Measurements from ENCODE around the gene GPC1. TPM values are rescaled to one million over a fixed set of nuclear protein-coding genes. Genes with fewer than 3 reads are reported as not detected.

GPC1 gene
- total and polyA plus RNA-seq, 2 of the 13 experiments (the other 11 are each of a cell fraction or from before 2014, with no cell fraction given), result 4.0 to 5.5 TPM

- Histone ChIP-seq H4K20me1 (ENCODE audit: insufficient read depth, low read length) (no peaks in the 10 kb centered on the region; the same call in 1 of the 2 replicates), H3K27ac (ENCODE audit: extremely low read length, insufficient read depth, low read length) (no peak overlapping the region), H2AFZ (ENCODE audit: low read length) (no peak overlapping the region), H3K4me3 (replicated peaks in 1 of 3; ENCODE audit: insufficient read depth in 1 of 3, low read depth in 2 of 3, low read length in 3 of 3) (no peak overlapping the region), H3K36me3 (replicated peaks in 1 of 2; ENCODE audit: control insufficient read depth in 1 of 2, insufficient read depth in 2 of 2, low read length in 2 of 2) (no peaks in the 10 kb centered on the region), H3K4me1 (ENCODE audit: insufficient read depth, low read length) (0 out of 2 replicates have a peak, but pooled peaks cover 8% of the 10 kb centered on the region), H3K9me3 (ENCODE audit: low read length) (no peaks in the 10 kb centered on the region), H3K27me3 (ENCODE audit: control insufficient read depth in 1 of 2, insufficient read depth in 2 of 2, low read length in 2 of 2) (peaks cover 7 to 21% of the 10 kb centered on the region in 2 experiments; a peak in 4 of 5 replicates), H3K4me2 (ENCODE audit: low read depth, low read length) (no peak overlapping the region), H3K79me2 (ENCODE audit: insufficient read depth, low read length) (no peaks in the 10 kb centered on the region), H3K9ac (ENCODE audit: insufficient read depth, low read depth, low read length) (no peak overlapping the region)
- in situ Hi-C loops (cut with HindIII; ENCODE audit: extremely low pct_ligation_motif_present, low pct_unique_long_range_greater_than_20kb) (no loop called here), intact Hi-C loops (cut with micrococcal nuclease; ENCODE audit: unreplicated experiment) (no loop called here)
- no peak for FAIRE-seq
- DNase-seq (ENCODE audit: low spot score), result no peak
- ATAC-seq, result no peak
- 28% methylated on average over 3 of the region's 17 CpGs for WGBS (ENCODE audit: low lambda C conversion rate)
- CTCF ChIA-PET (ENCODE audit: low intra/inter-chr PET ratio, low total read pairs), result no interaction called here
- BruUV-seq (replicated peaks), result no TSS peak
- POLR2A ChIA-PET, result no interaction called here
- TF ChIP-seq ZSCAN25 (CRISPR knock-in tag; IDR thresholded peaks at IDR 0.05) (peak; percentile 73; the same call in 1 of the 2 replicates), HOXA7 (CRISPR knock-in tag; IDR thresholded peaks at IDR 0.05) (no peak), RXRA (CRISPR knock-in tag; IDR thresholded peaks at IDR 0.05) (peak; percentile 18; the same call in 1 of the 2 replicates), ZNF232 (CRISPR knock-in tag; IDR thresholded peaks at IDR 0.05; ENCODE audit: borderline replicate concordance) (no peak), HBP1 (CRISPR knock-in tag; IDR thresholded peaks at IDR 0.05; ENCODE audit: low read depth) (no peak), KLF9 (CRISPR knock-in tag; IDR thresholded peaks at IDR 0.05; ENCODE audit: low read depth) (no peak), EHMT2 (IDR thresholded peaks at IDR 0.05; ENCODE audit: borderline replicate concordance, low read depth, low read length) (no peak), ZNF891 (CRISPR knock-in tag; IDR thresholded peaks at IDR 0.05) (no peak), HMG20A (CRISPR knock-in tag; IDR thresholded peaks at IDR 0.05; ENCODE audit: borderline replicate concordance) (no peak), ISX (CRISPR knock-in tag; conservative IDR thresholded peaks at IDR 0.05) (no peak), LBX2 (CRISPR knock-in tag; IDR thresholded peaks at IDR 0.05; ENCODE audit: borderline replicate concordance) (no peak)
- TF ChIP-seq, protein P1, sequence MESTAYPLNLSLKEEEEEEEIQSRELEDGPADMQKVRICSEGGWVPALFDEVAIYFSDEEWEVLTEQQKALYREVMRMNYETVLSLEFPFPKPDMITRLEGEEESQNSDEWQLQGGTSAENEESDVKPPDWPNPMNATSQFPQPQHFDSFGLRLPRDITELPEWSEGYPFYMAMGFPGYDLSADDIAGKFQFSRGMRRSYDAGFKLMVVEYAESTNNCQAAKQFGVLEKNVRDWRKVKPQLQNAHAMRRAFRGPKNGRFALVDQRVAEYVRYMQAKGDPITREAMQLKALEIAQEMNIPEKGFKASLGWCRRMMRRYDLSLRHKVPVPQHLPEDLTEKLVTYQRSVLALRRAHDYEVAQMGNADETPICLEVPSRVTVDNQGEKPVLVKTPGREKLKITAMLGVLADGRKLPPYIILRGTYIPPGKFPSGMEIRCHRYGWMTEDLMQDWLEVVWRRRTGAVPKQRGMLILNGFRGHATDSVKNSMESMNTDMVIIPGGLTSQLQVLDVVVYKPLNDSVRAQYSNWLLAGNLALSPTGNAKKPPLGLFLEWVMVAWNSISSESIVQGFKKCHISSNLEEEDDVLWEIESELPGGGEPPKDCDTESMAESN (CRISPR knock-in tag; conservative IDR thresholded peaks at IDR 0.05), result no peak
- TF ChIP-seq, protein P2, sequence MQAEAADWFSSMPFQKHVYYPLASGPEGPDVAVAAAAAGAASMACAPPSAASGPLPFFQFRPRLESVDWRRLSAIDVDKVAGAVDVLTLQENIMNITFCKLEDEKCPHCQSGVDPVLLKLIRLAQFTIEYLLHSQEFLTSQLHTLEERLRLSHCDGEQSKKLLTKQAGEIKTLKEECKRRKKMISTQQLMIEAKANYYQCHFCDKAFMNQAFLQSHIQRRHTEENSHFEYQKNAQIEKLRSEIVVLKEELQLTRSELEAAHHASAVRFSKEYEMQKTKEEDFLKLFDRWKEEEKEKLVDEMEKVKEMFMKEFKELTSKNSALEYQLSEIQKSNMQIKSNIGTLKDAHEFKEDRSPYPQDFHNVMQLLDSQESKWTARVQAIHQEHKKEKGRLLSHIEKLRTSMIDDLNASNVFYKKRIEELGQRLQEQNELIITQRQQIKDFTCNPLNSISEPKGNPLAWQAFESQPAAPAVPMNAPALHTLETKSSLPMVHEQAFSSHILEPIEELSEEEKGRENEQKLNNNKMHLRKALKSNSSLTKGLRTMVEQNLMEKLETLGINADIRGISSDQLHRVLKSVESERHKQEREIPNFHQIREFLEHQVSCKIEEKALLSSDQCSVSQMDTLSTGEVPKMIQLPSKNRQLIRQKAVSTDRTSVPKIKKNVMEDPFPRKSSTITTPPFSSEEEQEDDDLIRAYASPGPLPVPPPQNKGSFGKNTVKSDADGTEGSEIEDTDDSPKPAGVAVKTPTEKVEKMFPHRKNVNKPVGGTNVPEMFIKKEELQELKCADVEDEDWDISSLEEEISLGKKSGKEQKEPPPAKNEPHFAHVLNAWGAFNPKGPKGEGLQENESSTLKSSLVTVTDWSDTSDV (CRISPR knock-in tag; IDR thresholded peaks at IDR 0.05), result no peak
These were observed 8.4 kb downstream of the GPC1 start for GRCh38 chr2:240443891-240444301.
